ENCODE results near the gene LCE5A.
"Not testable (repeated sequence)": the region's sequence is repeated elsewhere in the genome, so short reads cannot be mapped to it uniquely, and the experiment has no call there.

The LCE5A gene

DNA sequence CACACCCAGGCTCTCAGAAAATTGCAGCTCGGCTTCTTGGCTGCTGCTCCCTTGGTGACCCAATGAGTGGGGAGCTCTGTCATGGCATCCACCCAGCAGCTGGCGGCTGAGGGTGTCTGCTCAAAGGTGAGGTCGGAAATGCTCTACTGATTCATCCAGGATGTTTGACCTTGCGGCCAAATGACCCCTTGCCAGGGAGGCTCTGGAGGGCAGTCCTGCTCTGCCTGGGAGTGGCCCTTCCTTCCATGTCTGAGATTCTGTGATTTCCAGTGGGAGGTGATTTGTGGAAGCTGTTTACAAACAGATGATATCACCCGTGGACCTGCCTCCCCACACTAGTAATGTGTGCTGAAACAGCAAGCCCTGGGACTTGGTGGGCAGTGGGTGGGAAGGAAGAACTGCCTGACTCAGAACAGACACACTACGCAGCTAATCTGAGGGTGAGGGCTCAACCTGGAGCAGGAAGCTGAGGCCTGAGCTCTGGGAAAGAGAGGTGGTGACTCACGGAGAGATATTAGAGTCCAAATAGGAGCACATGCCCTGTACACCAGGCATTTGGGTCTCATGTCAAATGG, 6.7 kb downstream of the LCE5A start:
- DNase-seq: no peak

DNA sequence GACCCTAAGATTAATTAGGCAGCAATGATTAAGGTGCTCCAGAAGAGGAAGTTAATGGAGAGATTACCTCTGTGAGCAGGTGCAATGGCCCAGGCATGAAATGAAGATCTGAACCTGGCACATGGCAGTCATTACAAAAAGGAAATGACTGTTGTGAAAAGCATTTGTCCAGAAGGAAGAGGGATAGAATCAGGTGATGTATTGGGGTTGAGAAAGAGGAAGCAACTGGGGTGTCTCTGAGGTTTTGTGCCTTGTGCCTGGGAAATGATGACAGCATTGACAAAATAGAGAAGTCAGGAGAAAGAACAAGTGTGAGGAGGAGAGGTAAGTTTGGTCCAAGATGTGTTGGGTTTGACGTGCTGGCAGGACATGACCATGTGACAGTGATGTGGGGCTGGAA, 9.2 kb downstream of the LCE5A start:
- DNase-seq: no peak

DNA sequence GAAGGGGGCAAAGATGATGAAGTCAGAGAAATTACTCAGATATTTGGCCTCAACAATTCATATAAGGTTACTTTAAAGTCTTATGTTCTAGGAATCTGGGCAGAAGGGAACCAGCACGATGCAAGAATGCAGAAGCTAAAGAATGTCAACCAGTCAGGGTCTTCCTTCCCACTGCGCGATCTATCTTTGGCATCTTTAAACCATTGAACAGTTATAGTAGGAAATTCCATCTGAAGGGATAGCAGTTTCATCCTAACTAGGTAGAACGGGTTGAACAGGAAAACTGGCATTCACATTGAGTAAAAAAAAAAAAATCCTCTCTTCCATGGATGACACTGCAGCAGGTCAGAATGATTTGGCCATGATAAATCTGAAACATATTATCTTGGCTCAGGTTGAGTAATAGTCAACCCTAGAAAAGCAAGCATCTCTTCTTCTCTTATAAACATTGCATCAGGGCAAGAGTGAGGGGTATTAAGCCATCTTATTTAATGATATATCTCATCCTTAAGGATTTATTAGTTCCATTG, 10.0 kb downstream of the LCE5A start:
- no peak for DNase-seq

DNA sequence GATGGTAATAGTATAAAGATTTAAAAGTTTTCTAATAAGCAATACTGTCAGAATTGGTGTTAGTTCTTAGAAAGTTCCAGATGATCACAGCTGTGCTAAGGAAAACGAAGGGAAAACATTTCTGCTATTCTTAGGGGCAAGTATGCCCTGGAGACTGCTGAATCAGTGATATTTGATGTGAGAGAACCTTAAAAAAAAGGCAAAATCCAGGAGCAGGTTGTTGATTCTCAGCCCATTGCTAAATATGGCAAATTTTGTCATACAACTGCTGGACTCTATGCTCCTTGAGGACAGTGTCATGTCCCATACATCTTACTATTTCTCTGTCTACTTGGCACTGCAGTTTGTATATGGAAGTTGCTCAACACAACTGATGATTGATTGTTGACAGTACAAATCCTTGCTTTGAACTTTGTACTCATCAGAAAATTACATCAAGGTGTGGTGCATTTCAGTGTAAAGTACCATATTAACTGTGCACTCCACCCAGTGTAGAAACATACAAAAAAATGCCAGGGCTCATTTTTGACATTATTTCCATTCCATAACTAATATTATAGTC, 14.6 kb downstream of the LCE5A start:
- DNase-seq: no peak

DNA sequence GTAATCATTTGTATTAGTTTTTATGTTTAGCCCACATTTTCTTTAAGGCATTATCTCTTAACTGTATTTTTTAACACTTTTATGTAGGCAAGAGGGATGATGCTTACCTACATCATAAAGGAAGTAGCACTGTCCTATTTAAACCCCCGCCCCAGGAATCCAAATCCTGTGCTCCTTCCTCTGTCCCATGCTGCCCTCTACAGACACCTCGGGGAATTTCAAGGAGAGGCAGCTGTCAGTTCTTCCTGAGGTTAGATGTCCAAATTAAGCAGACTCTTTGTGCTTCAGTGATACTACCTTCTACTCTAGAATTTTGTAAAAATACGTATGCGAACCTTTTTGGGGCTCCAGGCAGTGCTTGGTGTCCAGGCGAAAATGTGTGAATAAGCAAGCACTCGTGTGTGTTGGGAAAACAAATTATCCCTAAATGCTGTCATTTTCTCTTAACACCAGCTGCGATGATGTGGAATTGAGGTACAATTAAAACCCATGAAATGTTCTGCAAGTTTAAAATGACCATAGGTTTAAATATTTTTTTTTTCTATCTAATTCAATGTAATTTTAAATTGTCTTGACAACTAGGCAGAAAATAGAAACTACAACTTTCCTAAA, 22.8 kb downstream of the LCE5A start:
- DNase-seq: peak; percentile 23

DNA sequence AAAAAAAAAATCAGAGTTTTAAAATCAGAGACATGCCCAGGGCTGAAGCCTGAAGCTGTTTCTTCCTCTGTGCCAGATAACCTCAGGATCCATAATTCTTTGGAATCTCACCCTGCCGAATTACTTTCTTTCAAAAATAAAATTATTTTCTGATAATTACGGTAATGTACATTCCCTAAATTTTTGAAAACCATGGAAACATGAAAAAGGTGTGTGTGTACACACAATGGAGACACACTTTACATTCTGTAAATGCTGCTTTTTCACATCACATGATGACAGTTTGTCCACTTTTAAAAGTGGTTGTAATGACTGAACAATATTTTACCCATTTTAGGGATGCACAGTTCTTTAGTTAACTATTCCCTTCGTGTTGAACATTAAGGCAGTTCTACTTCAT, 25.2 kb downstream of the LCE5A start:
- DNase-seq: no peak

DNA sequence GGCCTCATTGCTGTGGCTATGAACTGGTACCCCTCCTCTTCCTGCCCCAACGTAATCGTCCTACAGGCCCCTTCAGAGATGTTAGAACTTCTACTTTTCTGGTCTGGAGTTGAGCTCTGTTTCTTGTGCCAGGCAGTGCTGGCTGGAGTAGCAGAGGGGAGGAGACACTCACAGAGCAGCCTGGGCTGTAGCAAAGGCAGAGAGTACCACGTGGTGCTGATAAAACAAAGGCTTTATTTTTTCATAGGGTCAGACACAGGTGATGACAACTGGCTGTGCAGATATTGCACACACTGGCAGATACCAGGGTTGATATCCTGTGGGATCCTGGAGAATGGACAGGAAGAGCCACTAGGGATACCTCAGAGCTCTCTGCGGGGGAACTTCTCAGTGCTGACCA, 26.9 kb downstream of the LCE5A start:
- DNase-seq: no peak

DNA sequence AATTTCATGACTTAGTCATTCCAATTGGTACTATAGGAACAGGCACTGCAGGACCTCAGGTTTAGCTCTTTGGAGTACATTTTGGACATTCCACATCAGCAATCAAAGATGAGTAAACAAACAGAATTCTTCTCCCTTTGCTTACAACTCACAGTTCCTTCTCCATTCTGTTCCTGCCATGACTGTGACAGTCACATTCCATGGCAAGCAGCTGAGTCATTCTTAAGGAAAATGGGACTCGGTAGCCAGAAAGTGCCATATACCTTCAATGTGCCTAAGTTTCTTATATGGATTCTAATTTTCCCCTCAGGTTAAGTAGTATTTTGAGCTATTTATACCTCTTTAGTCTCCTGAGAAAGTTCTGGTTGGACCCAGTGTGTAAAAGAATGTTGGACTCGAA, 29.3 kb downstream of the LCE5A start:
- no peak for DNase-seq

DNA sequence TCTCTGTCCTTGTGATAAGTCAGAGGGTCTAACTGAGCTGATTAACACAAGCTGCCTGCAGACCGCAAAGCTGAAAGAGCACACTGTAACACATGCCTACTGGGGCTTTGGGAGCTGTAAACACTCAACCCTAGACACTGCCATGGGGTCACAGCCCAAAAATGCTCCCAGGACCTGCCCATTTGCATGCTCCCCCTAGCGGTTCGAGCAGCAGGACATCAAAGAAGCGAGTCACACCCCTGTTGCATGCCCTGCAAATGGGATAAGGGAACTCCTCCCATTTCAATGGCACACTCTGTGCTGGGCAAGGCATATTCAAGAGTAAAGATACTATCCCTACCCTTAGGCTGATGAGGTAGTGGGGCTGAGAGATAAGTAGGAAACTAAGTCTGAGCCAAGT, 33.2 kb downstream of the LCE5A start:
- DNase-seq: no peak

DNA sequence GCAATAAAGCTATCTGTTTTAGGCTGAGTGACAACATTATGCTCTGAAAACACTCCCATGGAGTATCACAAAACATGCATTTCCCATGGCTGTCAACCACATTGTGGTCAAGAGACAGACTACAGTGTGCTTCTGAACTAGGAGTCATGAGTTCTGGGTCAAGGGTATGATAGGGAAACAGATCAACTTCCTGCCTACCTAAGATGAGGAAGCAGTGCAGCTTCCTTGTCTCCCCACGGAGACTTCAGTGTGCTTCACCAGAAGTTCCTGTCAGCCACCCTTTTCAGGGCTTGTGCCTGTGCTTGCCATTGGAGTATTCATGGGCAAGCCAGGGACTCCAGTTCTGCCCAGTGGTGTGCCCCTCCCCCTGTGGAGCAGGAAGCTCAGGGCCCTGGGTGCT, 36.1 kb downstream of the LCE5A start:
- DNase-seq: no peak

DNA sequence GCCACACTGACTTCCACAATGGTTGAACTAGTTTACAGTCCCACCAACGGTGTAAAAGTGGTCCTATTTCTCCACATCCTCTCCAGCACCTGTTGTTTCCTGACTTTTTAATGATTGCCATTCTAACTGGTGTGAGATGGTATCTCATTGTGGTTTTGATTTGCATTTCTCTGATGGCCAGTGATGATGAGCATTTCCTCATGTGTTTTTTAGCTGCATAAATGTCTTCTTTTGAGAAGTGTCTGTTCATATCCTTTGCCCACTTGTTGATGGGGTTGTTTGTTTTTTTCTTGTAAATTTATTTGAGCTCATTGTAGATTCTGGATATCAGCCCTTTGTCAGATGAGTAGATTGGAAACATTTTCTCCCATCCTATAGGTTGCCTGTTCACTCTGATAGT, 37.8 kb downstream of the LCE5A start:
- DNase-seq: not testable (repeated sequence)
